Caco-2 (cell line): ENCODE measurements around the gene PPP4R2. TPM values are rescaled to one million over a fixed set of nuclear protein-coding genes. Genes with fewer than 3 reads are reported as not detected.

Source experiments
- BruUV-seq: library from RNA; stranded (reverse); fragments of 400-500 nt; replicated peaks from 2 replicates; lab custom pipeline; 2021; lab: Mats Ljungman, UMichigan
- CTCF ChIA-PET: fragments of 300-600 bp; sonication (Branson Sonifier 250); formaldehyde crosslinking; loops from one replicate; lab custom pipeline; 2022; ENCODE audit warnings: antibody characterized with exemption; lab: Charles Lee
- POLR2A ChIA-PET: fragments of 300-600 bp; sonication (Branson Sonifier 250); formaldehyde crosslinking; loops from one replicate; lab custom pipeline; 2022; ENCODE audit warnings: antibody characterized with exemption; lab: Charles Lee
- DNase-seq, 2 experiments: peaks; one replicate each; pipeline versions ENCODE4 v3.0.0 to v3.0.0-alpha.2; 2020 to 2022
- H3K27me3 ChIP-seq: replicated peaks from 2 replicates; pipeline ENCODE4 v1.6.0; 2011; ENCODE audit warnings: low read length; ENCODE audit not compliant: control insufficient read depth, insufficient read depth
- H3K36me3 ChIP-seq: 2 replicates; pipeline ENCODE4 v1.5.1; 2011; ENCODE audit warnings: low read length; ENCODE audit not compliant: control insufficient read depth, insufficient read depth
- H3K4me1 ChIP-seq: fragments of 250-450 bp; sonication (Bioruptor Pico); 2 replicates; pipeline ENCODE4 v1.5.1; 2020; ENCODE audit warnings: mild to moderate bottlenecking
- H3K4me3 ChIP-seq: 2 replicates; pipeline ENCODE4 v1.5.1; 2011; ENCODE audit warnings: low read depth, mild to moderate bottlenecking, control low read depth, low read length
- H3K9me3 ChIP-seq: fragments of 250-450 bp; sonication (Bioruptor Pico); 2 replicates; pipeline ENCODE4 v1.5.1; 2020; ENCODE audit warnings: mild to moderate bottlenecking, moderate library complexity
- H3K27ac Mint-ChIP-seq: one replicate; pipeline ENCODE4 v1.8.0; 2022; ENCODE audit warnings: mixed read lengths; ENCODE audit not compliant: unreplicated experiment
- H3K27me3 Mint-ChIP-seq: one replicate; pipeline ENCODE4 v1.8.0; 2022; ENCODE audit warnings: mixed read lengths; ENCODE audit not compliant: insufficient read depth, unreplicated experiment
- H3K36me3 Mint-ChIP-seq: one replicate; pipeline ENCODE4 v1.8.0; 2022; ENCODE audit warnings: mild to moderate bottlenecking, mixed read lengths; ENCODE audit not compliant: insufficient read depth, unreplicated experiment
- H3K4me1 Mint-ChIP-seq: one replicate; pipeline ENCODE4 v1.8.0; 2022; ENCODE audit warnings: low read depth, mixed read lengths; ENCODE audit not compliant: unreplicated experiment
- H3K4me3 Mint-ChIP-seq: one replicate; pipeline ENCODE4 v1.8.0; 2022; ENCODE audit warnings: mild to moderate bottlenecking, moderate library complexity, mixed read lengths; ENCODE audit not compliant: unreplicated experiment
- H3K9me3 Mint-ChIP-seq: one replicate; pipeline ENCODE4 v1.8.0; 2022; ENCODE audit warnings: mixed read lengths; ENCODE audit not compliant: unreplicated experiment
- CTCF ChIP-seq, 2 experiments: fragments of 200-600 bp in 1 of 2; IDR thresholded peaks; 1 replicate in 1 of 2; 2 replicates in 1 of 2; pipeline versions ENCODE4 v1.5.1 to v1.8.0; 2011 to 2022; ENCODE audit warnings: antibody characterized with exemption in 1 of 2, control low read depth in 1 of 2, inconsistent platforms in 1 of 2, low read depth in 1 of 2, low read length in 1 of 2, mild to moderate bottlenecking in 1 of 2, moderate library complexity in 1 of 2; ENCODE audit not compliant: insufficient read depth in 1 of 2, severe bottlenecking in 1 of 2, unreplicated experiment in 1 of 2
- intact Hi-C: fragments of 100-400 bp; cut with micrococcal nuclease; formaldehyde crosslinking; loops from one replicate; pipeline ENCODE4 v1.10.0; 2022; ENCODE audit not compliant: unreplicated experiment
- total RNA-seq: library from RNA; stranded (reverse); gene quantifications from 2 replicates; pipeline ENCODE4 v1.2.3, GENCODE V29; 2022

PPP4R2 gene
- total RNA-seq, 1 experiment from 2014 or later = 91.3 TPM

- Histone ChIP-seq H3K9me3 (no peaks in the 10 kb centered on the region), H3K36me3 (no peaks in the 10 kb centered on the region), H3K4me3 (no peak overlapping the region), H3K4me1 (no peaks in the 10 kb centered on the region), H3K27me3 (no peaks in the 10 kb centered on the region)
- no peak for TF ChIP-seq CTCF (IDR thresholded peaks at IDR 0.05; ENCODE audit: insufficient read depth in 1 of 2, low read depth in 1 of 2, low read length in 1 of 2, severe bottlenecking in 1 of 2, unreplicated experiment in 1 of 2)
- no TSS peak for BruUV-seq
- intact Hi-C loops = no loop called here
- no peaks in the 10 kb centered on the region for H3K9me3 Mint-ChIP-seq
- no peaks in the 10 kb centered on the region for H3K27me3 Mint-ChIP-seq
- no peak for DNase-seq
- ChIA-PET CTCF (interaction anchor here (0.6 kb wide), 1 partner anchor 17 kb away, joined by 3 read pairs; no protein-coding TSS in a partner anchor), POLR2A (no interaction called here)
- H3K4me3 Mint-ChIP-seq = no peak overlapping the region
- peaks cover 22% of the 10 kb centered on the region for H3K36me3 Mint-ChIP-seq
- no peak overlapping the region for H3K27ac Mint-ChIP-seq
- no peaks in the 10 kb centered on the region for H3K4me1 Mint-ChIP-seq
Measured at GRCh38 chr3:73073091-73073707, 76.6 kb downstream of the PPP4R2 start.

GRCh38 chr3:73074781-73075180 is 78.2 kb downstream of the PPP4R2 start:
- BruUV-seq = no TSS peak
- no peaks in the 10 kb centered on the region for H3K9me3 Mint-ChIP-seq
- TF ChIP-seq CTCF (IDR thresholded peaks at IDR 0.05; ENCODE audit: insufficient read depth in 1 of 2, low read depth in 1 of 2, low read length in 1 of 2, severe bottlenecking in 1 of 2, unreplicated experiment in 1 of 2) = no peak
- Histone ChIP-seq H3K36me3 (no peaks in the 10 kb centered on the region), H3K4me1 (no peaks in the 10 kb centered on the region), H3K9me3 (no peaks in the 10 kb centered on the region), H3K4me3 (no peak overlapping the region), H3K27me3 (no peaks in the 10 kb centered on the region)
- H3K4me3 Mint-ChIP-seq = no peak overlapping the region
- no peaks in the 10 kb centered on the region for H3K27me3 Mint-ChIP-seq
- CTCF ChIA-PET = no interaction called here
- H3K27ac Mint-ChIP-seq = no peak overlapping the region
- no peak for DNase-seq
- POLR2A ChIA-PET = no interaction called here
- no peaks in the 10 kb centered on the region for H3K4me1 Mint-ChIP-seq
- intact Hi-C loops = no loop called here
- H3K36me3 Mint-ChIP-seq = peaks cover 17% of the 10 kb centered on the region

GRCh38 chr3:73080216-73080966 is 83.8 kb downstream of the PPP4R2 start:
- intact Hi-C loops = no loop called here
- Histone ChIP-seq H3K27me3 (no peaks in the 10 kb centered on the region), H3K9me3 (no peaks in the 10 kb centered on the region), H3K4me3 (no peak overlapping the region), H3K36me3 (no peaks in the 10 kb centered on the region), H3K4me1 (no peaks in the 10 kb centered on the region)
- TF ChIP-seq CTCF (IDR thresholded peaks at IDR 0.05; ENCODE audit: insufficient read depth in 1 of 2, low read depth in 1 of 2, low read length in 1 of 2, severe bottlenecking in 1 of 2, unreplicated experiment in 1 of 2) = no peak
- Mint-ChIP-seq H3K27me3 (no peaks in the 10 kb centered on the region), H3K4me3 (no peak overlapping the region), H3K27ac (no peak overlapping the region), H3K4me1 (no peaks in the 10 kb centered on the region), H3K36me3 (no peaks in the 10 kb centered on the region), H3K9me3 (no peaks in the 10 kb centered on the region)
- POLR2A ChIA-PET = no interaction called here
- no peak for DNase-seq
- no TSS peak for BruUV-seq
- CTCF ChIA-PET = no interaction called here
